GM21723 (cell line): Measurements from ENCODE around the gene OLA1.

ENCODE experiments used
- ATAC-seq: cut with Tn5 transposase; IDR thresholded peaks from one replicate; pipeline ENCODE4 v1.9.1; 2021; ENCODE audit warnings: mild to moderate bottlenecking, moderate library complexity; ENCODE audit not compliant: unreplicated experiment

Gene OLA1

DNA sequence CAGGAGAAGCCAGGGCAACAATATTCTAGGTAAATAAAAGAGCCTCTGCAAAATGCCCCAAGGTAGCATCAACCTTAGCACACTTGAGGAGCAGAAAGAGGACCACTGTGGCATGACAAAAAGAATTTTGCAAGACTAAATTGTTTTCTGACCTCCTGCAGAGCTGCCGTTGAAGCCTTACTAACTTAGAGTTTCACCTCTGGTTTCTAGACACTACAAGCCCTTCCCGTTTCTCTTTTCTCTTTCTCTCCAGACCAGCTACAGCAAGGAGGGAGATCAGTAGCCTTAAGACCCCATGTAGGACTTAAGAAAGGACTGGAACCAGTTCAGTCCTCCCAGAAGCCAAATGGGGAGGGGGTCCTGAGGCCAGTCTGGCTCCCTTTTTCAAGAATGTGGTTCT, 209.9 kb downstream of the OLA1 start:
- ATAC-seq: peak; percentile 42

DNA sequence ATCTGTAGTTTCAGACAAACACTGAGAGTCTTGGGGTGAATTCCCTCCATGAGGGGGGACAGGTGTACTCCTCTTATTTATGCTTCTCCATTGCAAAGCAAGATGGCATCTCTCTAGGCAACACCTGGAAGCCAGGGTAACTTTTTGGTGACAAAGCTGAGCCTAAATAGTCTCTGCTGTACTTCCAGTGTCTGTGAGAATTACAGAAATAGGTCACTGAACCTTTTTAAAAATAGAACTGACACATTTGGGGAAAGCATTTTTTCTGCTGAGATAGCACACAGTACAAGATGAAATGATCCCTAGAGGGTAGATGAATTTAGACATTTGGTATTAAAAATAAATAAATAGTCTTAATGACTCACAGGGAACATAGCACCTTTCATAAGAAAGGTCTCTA, 211.5 kb downstream of the OLA1 start:
- peak; percentile 27 for ATAC-seq

DNA sequence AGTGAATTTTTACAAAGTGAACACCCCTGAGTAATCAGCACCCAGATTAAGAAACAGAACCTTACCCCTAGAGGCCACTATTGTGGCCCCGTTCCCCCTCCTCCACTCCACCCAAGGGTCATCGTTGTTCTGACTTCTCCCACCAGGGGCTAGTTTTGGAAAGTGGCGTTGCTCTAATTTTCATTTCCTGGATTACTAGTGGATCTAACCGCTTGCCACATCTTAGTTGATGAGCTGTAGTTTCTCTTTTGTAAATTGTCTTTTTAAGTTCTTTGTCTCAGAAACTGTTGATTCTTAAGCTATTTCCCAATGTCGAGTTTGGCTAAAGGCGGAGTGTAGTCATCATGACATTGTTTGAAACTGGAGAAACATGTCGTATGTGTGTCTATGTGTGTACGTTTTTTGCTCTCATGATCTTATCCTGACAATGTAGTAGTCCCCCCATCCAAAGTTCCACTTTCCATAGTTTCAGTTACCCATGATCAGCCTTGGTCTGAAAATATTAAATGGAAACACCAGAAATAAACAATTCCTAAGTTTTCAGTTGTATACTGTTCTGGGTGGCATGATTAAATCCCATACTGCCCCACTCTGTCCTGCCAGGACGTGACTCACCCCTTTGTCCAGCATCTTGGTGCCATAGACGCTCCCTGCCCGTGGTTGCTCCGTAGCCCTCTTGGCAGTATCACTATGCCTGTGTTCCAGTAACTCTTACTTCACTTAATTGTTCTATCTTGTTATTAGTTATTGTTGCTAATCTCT, 212.2 kb downstream of the OLA1 start:
- ATAC-seq: no peak

DNA sequence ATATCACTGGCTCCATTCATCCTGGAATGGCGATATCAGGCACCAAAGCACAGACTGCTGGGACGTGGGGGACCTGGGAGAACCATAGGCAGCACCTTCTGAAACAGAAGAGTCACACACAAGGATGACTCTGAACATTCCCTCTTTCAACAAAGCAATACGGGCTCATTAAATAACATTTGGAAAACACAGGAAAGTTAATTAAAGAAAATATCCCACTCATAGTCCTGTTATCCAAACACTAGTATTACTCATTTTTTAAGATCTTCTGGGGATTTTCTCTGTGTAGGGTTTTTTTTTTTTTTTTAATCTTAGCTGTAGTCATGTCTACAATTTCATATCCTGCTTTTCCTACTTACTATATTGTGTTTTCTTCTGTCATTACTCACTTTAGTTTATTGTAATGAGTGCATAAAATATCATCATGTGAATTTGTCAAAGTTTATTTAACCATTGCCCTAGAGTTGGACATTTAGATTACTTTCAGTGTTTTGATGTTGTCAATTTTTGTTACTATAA, 213.2 kb downstream of the OLA1 start:
- ATAC-seq: no peak

DNA sequence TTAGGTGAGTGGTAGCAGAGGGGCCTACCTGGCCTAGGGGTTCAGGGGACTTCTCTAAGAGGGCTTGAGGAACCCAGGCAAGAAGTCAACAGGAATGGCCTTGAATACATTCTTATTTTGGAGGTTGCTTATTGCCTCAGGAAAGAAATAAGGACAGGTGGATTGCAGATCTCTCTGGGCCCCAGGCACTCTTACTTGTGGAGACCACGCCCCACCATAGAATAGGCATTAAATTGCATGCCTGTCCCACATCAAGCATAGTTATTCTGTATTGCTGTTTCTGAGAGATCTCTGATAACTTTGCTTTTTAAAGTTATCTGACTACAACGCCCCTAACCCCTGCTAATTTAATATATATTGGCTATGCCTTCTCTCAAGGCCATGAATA, 215.2 kb downstream of the OLA1 start:
- no peak for ATAC-seq

DNA sequence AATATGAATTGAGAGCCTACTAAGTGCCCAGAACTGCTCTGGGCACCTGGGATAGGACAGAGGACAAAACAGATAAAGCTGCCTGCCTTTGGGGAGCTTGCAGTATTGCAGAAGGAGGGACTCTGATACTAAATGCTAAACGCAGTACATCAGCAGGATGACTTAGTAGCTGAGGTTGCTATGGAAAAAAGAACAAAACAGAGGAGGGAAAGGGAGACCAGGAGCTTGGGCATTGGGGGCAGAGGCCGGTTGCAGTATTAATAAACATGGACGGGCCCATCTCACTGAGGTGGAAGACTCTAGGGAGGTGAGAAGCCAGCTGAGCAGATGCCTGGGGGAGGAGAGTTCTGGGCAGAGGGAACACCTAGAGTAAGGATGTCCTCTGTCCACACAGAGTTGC, 217.1 kb downstream of the OLA1 start:
- no peak for ATAC-seq

DNA sequence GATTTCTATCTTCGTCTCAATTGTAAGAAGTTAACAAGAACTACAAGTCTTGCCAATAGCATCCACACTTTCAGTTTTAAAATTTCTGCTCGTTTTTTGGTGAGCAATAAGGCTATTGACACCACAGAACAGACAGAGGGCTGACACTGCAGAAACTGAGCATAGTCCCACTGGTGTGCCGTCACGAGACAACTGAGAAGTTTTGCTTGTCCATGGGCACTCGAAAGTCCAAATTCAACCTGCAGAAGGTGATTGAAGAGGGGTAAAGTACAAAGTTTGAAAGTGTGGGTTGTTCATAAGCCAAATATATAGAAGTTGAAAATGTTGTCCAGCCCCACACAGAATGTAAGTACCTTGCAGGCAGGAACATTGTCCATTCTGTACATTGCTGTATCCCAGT, 219.4 kb downstream of the OLA1 start:
- no peak for ATAC-seq

DNA sequence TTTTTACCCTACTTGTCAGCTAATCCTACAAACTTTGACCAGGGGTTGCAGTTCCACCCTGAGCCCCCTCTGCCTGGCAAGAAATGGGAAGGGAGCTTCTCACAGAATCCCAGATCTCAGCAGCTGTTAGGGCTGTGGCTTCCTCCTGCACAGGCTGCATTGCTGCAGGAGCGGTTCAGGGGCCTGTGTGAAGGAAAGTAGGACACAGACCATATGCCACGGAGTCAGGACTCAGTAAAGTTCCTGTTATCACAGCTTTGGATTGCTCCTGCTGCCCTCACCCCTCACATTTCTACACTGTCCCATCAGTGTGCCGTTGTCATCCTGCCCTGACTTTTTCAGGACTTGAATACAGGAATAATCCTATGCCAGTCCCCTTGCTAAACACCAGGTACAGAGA, 220.4 kb downstream of the OLA1 start:
- no peak for ATAC-seq

DNA sequence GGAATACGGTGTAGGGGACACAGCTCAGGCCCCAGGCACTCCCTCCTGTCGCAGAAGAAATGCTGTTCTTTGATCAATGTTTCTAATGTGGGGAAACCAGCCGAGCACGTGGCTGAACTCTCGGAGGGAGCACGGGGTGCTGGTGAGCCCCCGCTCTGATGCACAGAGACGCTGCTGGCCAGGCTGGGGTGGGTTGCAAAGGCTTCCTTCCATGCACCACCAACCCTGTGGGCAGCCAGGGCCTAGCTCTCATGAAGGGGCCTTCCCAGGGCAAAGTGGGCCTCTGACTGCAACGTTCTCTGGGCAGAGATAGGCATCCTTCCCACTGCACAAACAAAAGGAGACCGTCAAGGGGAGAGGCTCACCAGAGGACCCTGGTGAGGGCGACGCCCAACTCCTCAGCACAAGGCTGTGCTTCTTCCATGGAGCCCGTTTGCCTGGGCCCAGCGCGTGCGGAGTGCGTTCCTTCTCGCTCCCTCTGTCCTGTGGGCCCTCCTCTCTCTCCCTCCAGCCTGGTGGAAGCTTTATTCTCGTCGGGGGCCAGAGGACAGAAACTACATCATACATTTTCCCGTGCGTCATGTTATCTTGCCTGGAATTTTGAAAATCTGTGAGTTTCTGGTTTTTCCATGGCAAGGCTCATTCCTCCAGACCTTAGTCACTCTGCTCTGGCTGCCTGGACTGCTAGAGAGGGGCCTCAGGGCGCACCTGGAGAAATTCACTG, 222.0 kb downstream of the OLA1 start:
- no peak for ATAC-seq

DNA sequence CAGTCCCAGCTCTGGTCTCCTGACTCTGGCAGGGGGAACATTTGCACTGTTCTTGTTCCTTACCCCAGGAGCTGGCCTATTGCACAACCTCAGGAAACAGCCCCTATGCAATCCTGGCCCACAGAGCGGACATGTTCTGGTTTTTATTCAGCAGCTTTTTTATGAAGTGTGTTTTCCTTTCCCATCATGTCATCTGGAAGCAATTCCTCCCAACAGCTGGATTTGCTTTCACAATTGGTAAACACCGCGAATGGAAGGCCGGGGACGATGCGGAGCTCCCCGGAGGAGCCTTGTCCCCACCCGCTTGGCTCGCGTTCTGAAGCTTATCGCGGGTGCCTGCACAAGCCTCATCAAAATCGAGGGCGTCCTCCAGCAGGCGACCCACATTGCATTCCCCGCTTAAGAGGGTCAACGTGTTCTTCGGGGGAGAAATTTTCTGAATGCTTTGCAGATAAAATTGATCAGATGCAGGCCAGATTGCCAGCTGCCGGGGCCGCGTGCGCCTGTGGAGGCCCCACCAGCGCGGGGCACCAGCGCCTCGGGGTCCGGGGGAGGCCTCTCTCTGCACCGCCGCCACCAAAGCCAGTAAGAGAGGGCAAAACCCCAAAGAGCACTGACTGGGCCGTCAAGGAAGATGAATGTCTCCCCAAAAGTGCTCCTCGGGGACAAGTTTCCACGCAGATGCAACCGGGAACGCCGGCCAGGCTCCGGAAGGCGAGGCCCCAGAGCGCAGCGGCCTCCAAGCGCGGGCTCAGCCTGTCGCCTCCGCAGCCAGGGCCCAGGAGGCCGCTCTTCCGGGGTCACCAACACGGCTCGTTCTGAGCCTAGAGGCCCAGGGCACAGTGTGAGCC, 222.8 kb downstream of the OLA1 start:
- ATAC-seq: no peak

DNA sequence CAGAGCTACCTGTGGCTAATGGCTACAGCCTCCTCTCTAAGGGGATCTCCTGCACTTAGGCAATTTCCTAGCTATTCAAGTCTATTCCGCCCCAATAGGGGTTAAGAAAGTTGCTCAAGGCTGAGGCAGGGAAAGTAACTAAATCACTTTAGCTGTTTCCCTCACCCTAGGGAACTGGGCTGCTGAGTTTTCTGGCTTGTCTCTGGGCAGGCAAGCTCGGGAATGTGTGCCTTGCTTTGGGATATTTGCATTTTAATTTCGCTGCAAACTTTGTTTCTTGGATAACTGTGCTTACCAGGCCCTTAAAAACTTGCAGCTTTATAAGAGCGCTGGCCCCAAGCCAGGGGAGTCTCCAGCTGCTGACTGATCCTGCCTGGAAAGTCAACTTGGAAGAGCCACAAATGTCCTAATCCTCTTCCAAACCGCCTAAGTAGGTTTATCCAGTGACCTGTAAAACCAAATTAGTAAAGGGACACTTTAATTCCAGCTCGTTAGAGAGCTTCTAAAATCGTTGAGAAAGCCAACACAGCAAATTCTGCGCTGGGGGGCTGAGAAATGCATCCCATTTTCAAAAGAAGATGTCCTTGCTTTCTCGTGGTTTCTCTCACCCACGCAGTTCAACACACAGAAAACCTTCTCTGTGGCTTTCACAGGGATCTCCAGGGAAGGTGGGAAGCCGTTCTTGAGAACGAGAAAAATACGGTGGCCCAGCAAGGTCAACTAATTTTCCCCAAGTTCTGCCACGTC, 223.6 kb downstream of the OLA1 start:
- ATAC-seq: no peak

DNA sequence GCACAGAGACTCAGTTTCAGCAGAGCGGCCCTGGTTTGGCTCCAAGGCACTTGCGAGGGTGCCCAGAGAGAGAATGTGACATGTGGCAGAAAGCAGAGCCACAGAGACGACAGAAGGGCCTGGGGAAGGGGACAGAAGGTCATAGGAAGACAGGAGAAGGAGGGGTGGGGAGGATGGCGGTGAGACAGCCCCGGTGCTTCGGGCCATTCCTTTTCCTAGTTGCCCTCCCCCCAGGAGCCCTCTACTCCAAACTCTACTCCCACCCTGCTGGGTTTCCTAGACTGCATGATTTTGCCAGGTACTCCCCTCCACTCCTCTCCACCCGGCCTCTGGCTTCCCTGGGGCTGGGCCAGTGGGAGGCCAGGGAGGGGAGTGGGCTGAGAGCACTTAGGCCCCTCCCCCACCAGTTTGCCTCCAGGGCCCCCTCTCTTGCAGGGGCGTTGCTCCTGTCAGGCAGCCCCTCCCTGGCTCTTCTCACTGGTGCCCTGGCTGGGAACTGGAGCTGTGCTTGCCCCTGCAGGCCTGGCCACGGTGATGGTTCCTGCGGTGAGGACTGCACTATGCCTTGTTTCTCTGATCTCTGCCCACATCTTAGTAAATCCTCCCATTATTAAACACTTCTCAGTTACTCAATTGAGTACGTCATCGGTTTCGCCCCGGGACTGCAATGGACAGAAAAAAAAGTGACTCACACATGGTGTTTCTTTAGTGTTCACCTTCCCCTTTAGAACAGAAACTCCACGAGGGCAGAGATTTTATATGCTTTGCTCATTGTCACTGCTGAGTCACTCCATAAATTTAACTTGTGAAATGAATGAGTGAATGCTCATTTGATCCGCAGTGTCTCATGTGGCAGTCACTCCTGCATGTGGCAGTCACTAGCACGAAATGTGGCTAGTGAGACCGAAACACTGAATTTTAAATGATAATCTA, 224.5 kb downstream of the OLA1 start:
- no peak for ATAC-seq
